ENCODE results near the gene RANBP3L. TPM values are rescaled to one million over a fixed set of nuclear protein-coding genes. Genes with fewer than 3 reads are reported as not detected.

Gene RANBP3L
- total RNA-seq, 1 donor from 2014 or later = 4.3 TPM

DNA sequence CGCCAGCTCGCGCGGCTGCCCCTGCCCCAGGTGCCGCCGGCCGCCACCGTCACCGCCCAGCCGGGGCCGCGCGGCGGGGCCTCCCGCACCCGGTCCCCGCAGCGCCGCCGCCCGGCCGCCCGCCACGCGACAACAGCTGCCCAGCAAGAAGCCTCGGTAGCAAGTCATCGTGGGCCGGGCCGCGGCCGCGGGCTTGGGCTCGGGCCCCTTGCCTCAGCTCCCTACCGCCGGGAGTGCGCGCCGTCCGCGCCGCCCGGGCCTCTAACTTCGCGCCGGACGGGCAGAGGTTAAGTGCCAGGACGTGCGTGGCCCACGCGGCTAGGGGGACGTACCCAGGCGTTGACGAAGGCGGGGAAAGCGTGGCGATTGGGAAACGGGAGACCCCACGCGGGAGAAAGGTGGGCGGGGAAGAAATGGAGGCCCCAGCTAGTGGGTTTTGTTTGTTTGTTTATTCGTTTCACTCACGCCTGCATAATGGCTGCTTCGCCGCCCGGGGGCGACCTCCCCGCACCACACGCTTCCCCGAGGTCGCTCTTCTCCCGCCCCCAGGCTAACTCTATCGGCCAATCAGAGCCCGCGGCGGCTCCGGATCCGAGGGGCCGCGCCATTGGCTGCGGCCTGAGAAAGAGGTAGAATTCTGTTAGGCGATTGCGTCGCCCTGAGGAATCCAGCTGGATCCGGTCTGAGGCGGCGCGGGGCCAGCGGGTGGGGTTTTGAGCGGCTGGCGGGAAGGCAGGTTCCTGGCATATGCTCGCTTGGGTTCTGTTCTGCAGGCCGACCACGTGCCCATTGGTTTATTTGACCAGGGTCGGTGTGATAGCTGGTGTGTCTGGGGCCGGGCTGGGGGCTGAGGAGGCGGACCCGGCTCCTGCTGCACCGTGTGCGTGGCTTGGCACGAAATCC lies 59.8 kb downstream of the RANBP3L start, which contains the start of gene NADK2:
Gene NADK2 (minus strand): TSS at position 295 of the 903 bp plus-strand sequence. CDS start 127 bp downstream, at position 168.
- H3K4me1 Mint-ChIP-seq (ENCODE audit: unreplicated experiment) = peaks cover 27% of the 10 kb centered on the region
- H3K27ac Mint-ChIP-seq (ENCODE audit: unreplicated experiment) = peak within 1 kb of the TSS; percentile 98
- H3K36me3 Mint-ChIP-seq (ENCODE audit: unreplicated experiment) = no peaks in the 10 kb centered on the region
- no peaks in the 10 kb centered on the region for H3K9me3 Mint-ChIP-seq (ENCODE audit: unreplicated experiment)
- peak within 1 kb of the TSS; percentile 86 for H3K4me3 Mint-ChIP-seq (ENCODE audit: unreplicated experiment)
- TF ChIP-seq, protein P1, sequence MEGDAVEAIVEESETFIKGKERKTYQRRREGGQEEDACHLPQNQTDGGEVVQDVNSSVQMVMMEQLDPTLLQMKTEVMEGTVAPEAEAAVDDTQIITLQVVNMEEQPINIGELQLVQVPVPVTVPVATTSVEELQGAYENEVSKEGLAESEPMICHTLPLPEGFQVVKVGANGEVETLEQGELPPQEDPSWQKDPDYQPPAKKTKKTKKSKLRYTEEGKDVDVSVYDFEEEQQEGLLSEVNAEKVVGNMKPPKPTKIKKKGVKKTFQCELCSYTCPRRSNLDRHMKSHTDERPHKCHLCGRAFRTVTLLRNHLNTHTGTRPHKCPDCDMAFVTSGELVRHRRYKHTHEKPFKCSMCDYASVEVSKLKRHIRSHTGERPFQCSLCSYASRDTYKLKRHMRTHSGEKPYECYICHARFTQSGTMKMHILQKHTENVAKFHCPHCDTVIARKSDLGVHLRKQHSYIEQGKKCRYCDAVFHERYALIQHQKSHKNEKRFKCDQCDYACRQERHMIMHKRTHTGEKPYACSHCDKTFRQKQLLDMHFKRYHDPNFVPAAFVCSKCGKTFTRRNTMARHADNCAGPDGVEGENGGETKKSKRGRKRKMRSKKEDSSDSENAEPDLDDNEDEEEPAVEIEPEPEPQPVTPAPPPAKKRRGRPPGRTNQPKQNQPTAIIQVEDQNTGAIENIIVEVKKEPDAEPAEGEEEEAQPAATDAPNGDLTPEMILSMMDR (IDR thresholded peaks at IDR 0.05) = peak; percentile 69
- peak; percentile 98 for DNase-seq (ENCODE audit: extremely low spot score, unreplicated experiment)
- H3K27me3 Mint-ChIP-seq (ENCODE audit: unreplicated experiment) = no peaks in the 10 kb centered on the region

DNA sequence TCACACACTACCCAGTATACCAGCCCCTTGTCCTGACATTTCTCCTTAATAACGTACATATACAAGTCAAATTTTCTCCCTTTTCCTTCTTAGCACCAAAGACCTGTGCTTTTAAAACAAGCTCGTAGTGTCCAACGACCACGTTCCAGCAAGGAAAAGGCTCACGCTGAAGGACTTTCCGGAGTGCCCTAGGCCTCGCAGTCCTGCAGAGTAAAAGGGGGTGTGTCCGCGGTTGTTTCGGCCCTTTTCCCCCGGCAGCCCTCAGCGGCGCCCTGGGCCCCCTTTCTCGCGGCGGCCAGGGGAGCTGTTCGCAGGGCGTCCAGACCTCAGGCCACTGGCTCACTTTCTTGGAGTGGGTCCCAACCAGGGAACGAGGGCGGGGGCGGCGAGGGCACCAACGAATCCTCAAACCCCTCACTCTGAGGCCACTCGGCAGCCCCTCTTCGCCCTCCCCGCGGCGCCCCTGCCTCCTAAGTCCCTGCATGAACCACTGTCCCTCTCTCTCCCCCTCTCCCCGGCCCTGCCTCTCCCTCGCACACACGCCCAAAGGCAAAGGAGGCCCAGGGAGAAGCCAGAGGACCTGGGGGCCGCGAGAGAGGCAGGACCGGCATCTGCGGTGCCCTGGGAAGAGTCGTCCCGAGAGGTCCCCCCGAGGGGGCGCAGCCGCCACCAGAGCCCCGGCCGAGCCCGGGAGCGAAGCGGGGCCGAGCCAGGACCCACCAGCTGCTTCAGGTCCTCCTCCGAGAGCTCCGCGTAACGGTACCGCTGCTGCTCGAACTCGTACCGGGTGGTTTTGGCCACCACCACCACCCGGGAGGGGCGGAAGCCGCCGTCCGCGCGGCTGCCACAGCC lies 60.7 kb downstream of the RANBP3L start:
- Mint-ChIP-seq H3K27ac (ENCODE audit: unreplicated experiment) (peak overlapping the region; percentile 89), H3K9me3 (ENCODE audit: unreplicated experiment) (no peaks in the 10 kb centered on the region), H3K27me3 (ENCODE audit: unreplicated experiment) (no peaks in the 10 kb centered on the region), H3K4me1 (ENCODE audit: unreplicated experiment) (peaks cover 32% of the 10 kb centered on the region), H3K4me3 (ENCODE audit: unreplicated experiment) (peak overlapping the region; percentile 86), H3K36me3 (ENCODE audit: unreplicated experiment) (no peaks in the 10 kb centered on the region)
- TF ChIP-seq, protein P1 (IDR thresholded peaks at IDR 0.05) = no peak
- peak; percentile 87 for DNase-seq (ENCODE audit: extremely low spot score, unreplicated experiment)

DNA sequence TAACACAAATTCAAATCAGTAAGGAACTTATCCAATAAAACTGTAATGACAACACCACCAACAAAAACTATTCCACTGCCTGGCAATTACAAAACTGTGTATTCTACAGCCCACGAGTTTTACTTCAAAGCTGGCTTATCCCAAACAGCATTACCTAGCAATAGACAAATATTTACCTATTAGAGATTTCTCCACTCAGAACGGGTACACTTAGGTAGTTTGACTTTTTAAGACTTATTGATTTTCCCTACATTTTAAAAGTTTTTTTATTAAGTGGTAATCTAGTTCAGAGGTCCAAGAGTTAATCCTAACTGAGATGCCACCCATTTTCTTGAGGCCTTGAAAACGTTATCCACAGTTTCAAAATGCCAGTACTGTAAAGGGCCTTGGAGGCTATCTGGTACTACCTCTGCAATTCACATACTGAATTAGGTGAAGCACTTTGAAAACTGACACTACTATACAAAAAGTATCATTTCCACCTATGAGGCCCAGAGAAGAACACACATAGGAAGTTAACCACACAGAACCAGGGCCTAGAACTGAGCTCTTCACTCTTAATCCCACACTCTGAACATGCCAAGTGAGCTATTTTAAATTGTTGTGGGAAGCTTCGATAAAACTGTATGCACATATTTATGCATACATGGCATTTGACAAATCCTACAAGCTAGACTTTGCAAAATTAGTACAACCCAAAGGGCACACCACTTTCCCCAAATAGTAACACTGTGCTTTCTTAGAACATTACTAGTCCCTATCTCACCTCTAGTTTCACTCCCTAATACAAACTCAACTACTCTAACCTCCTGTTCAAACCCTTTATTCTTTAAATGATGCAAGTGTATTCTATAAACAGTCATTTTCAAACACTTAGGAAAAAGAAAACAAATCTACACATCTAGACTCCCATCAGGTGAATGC lies 62.1 kb downstream of the RANBP3L start:
- no peaks in the 10 kb centered on the region for H3K36me3 Mint-ChIP-seq (ENCODE audit: unreplicated experiment)
- H3K4me1 Mint-ChIP-seq (ENCODE audit: unreplicated experiment) = peaks cover 32% of the 10 kb centered on the region
- H3K27ac Mint-ChIP-seq (ENCODE audit: unreplicated experiment) = peak overlapping the region; percentile 89
- H3K27me3 Mint-ChIP-seq (ENCODE audit: unreplicated experiment) = no peaks in the 10 kb centered on the region
- H3K4me3 Mint-ChIP-seq (ENCODE audit: unreplicated experiment) = peak overlapping the region; percentile 86
- no peak for DNase-seq (ENCODE audit: extremely low spot score, unreplicated experiment)
- TF ChIP-seq, protein P1 (IDR thresholded peaks at IDR 0.05) = no peak
- no peaks in the 10 kb centered on the region for H3K9me3 Mint-ChIP-seq (ENCODE audit: unreplicated experiment)

DNA sequence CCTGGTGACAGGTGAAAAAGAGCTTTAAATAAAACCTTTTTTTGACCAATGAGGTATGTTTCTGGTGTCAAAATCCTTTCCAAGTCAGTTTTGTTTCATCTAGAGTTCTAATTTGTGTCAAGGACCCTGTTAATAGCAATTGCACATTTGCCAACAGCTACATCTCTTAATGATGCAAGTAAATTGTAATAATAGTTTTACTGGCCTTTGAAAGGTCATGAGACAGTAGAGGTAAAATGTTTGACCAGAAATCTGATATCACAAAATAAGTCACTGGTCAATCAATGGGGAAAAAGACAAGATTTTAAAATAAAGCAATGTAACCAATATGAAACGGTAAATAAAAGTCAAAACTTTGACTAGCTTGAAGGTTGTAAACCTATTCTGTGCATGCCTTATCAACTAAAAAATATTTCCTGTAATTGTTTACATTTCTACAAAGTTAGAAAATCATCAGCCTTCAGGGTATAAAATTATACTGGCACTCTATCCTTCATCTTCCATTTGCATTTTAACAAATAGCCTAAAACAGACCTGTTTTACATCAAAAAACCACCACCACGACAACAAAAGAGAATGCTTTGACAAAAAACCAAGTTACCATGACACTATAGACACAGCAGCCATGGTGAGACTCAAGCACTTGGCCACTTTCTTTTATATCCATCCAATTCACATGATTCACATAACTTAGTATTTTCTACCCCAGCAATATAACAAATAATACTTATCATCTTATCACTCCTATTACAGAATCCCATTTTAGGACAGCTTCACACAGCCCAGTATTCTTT lies 63.0 kb downstream of the RANBP3L start:
- DNase-seq (ENCODE audit: extremely low spot score, unreplicated experiment) = no peak
- Mint-ChIP-seq H3K9me3 (ENCODE audit: unreplicated experiment) (no peaks in the 10 kb centered on the region), H3K27me3 (ENCODE audit: unreplicated experiment) (no peaks in the 10 kb centered on the region), H3K4me3 (ENCODE audit: unreplicated experiment) (no peak overlapping the region), H3K36me3 (ENCODE audit: unreplicated experiment) (no peaks in the 10 kb centered on the region), H3K4me1 (ENCODE audit: unreplicated experiment) (peaks cover 32% of the 10 kb centered on the region), H3K27ac (ENCODE audit: unreplicated experiment) (no peak overlapping the region)
- TF ChIP-seq, protein P1 (IDR thresholded peaks at IDR 0.05) = no peak
